ENCODE data around the gene RFX1.
"Not testable (repeated sequence)": the region's sequence is repeated elsewhere in the genome, so short reads cannot be mapped to it uniquely, and the experiment has no call there.

Gene RFX1

GRCh38 chr19:13978351-13979243 lies 27.5 kb downstream of the RFX1 start:
- no peak for FAIRE-seq

GRCh38 chr19:13977803-13978202 lies 28.3 kb downstream of the RFX1 start:
- no peak for FAIRE-seq

GRCh38 chr19:13976446-13976845 lies 29.7 kb downstream of the RFX1 start:
- no peak for FAIRE-seq

- no peak for FAIRE-seq
Measured at GRCh38 chr19:13975870-13976269, 30.2 kb downstream of the RFX1 start.

- no peak for FAIRE-seq
Measured at GRCh38 chr19:13974073-13974472, 32.0 kb downstream of the RFX1 start.

GRCh38 chr19:13973479-13973878 lies 32.6 kb downstream of the RFX1 start:
- not testable (repeated sequence) for FAIRE-seq

GRCh38 chr19:13972368-13973155 lies 33.6 kb downstream of the RFX1 start:
- no peak for FAIRE-seq

GRCh38 chr19:13971868-13972267 lies 34.3 kb downstream of the RFX1 start:
- not testable (repeated sequence) for FAIRE-seq

GRCh38 chr19:13969897-13970296 lies 36.2 kb downstream of the RFX1 start:
- no peak for FAIRE-seq

- no peak for FAIRE-seq
Measured at GRCh38 chr19:13968999-13969398, 37.1 kb downstream of the RFX1 start.

- FAIRE-seq: no peak
Measured at GRCh38 chr19:13968383-13968935, 37.7 kb downstream of the RFX1 start.

- FAIRE-seq: not testable (repeated sequence)
Measured at GRCh38 chr19:13967206-13967605, 38.9 kb downstream of the RFX1 start.

GRCh38 chr19:13966684-13967128 lies 39.4 kb downstream of the RFX1 start:
- no peak for FAIRE-seq

GRCh38 chr19:13965926-13966683 lies 40.0 kb downstream of the RFX1 start:
- no peak for FAIRE-seq

- FAIRE-seq: no peak
Measured at GRCh38 chr19:13965377-13965896, 40.7 kb downstream of the RFX1 start.

GRCh38 chr19:13964776-13965175 lies 41.3 kb downstream of the RFX1 start:
- FAIRE-seq: no peak

GRCh38 chr19:13963603-13964105 lies 42.5 kb downstream of the RFX1 start:
- no peak for FAIRE-seq

GRCh38 chr19:13962699-13963602 lies 43.2 kb downstream of the RFX1 start:
- FAIRE-seq: no peak

- FAIRE-seq: no peak
Measured at GRCh38 chr19:13961826-13962698, 44.1 kb downstream of the RFX1 start.
